ENCODE data around the gene LGR5. TPM values are rescaled to one million over a fixed set of nuclear protein-coding genes. Genes with fewer than 3 reads are reported as not detected.

The LGR5 gene
- total and polyA plus RNA-seq, 10 of the 15 experiments (the other 5 are each of a cell fraction or from before 2014, with no cell fraction given): 2.1 TPM; not detected in 9

- in situ Hi-C loops (cut with MboI) (no loop called here), intact Hi-C loops (cut with micrococcal nuclease; ENCODE audit: unreplicated experiment) (no loop called here)
- H3K9me3 ChIP-seq (replicated peaks; ENCODE audit: control insufficient read depth, insufficient read depth, low read length): no peaks in the 10 kb centered on the region
- RAD21 ChIA-PET (ENCODE audit: unreplicated experiment): no interaction called here
- WGBS (ENCODE audit: insufficient coverage, insufficient replicate concordance, low lambda C conversion rate, missing lambda C conversion rate): 4% methylated on average over 2 of the region's 2 CpGs
- H3K4me2 ChIP-seq (ENCODE audit: control insufficient read depth, insufficient read depth): no peak overlapping the region
- BruUV-seq (replicated peaks): no TSS peak
- DNase-seq (ENCODE audit: low read depth, low spot score): no peak
- TF ChIP-seq, protein P1, sequence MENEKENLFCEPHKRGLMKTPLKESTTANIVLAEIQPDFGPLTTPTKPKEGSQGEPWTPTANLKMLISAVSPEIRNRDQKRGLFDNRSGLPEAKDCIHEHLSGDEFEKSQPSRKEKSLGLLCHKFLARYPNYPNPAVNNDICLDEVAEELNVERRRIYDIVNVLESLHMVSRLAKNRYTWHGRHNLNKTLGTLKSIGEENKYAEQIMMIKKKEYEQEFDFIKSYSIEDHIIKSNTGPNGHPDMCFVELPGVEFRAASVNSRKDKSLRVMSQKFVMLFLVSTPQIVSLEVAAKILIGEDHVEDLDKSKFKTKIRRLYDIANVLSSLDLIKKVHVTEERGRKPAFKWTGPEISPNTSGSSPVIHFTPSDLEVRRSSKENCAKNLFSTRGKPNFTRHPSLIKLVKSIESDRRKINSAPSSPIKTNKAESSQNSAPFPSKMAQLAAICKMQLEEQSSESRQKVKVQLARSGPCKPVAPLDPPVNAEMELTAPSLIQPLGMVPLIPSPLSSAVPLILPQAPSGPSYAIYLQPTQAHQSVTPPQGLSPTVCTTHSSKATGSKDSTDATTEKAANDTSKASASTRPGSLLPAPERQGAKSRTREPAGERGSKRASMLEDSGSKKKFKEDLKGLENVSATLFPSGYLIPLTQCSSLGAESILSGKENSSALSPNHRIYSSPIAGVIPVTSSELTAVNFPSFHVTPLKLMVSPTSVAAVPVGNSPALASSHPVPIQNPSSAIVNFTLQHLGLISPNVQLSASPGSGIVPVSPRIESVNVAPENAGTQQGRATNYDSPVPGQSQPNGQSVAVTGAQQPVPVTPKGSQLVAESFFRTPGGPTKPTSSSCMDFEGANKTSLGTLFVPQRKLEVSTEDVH (IDR thresholded peaks at IDR 0.05; ENCODE audit: low read depth, partially characterized antibody): no peak
- TF ChIP-seq ZNF592 (IDR thresholded peaks at IDR 0.05) (no peak), NFYA (IDR thresholded peaks at IDR 0.05; ENCODE audit: borderline replicate concordance, low read depth, low read length) (no peak), CHD1 (IDR thresholded peaks at IDR 0.05; ENCODE audit: low read depth, low read length) (no peak), ATF7 (IDR thresholded peaks at IDR 0.05; ENCODE audit: low read depth) (no peak), CHD4 (IDR thresholded peaks at IDR 0.05) (no peak), POU2F2 (IDR thresholded peaks at IDR 0.05; ENCODE audit: borderline replicate concordance, low read depth, low read length) (no peak), PAX8 (IDR thresholded peaks at IDR 0.05) (no peak), NBN (IDR thresholded peaks at IDR 0.05) (no peak), SPI1 (IDR thresholded peaks at IDR 0.05; ENCODE audit: borderline replicate concordance, insufficient read depth, low read depth, low read length) (no peak), EED (IDR thresholded peaks at IDR 0.05; ENCODE audit: low read depth) (no peak)
- H3K36me3 ChIP-seq (ENCODE audit: control insufficient read depth in 2 of 2, insufficient read depth in 2 of 2, low read length in 1 of 2): no peaks in the 10 kb centered on the region
- no peak overlapping the region for H3K4me3 ChIP-seq
- no peaks in the 10 kb centered on the region for H4K20me1 ChIP-seq (ENCODE audit: control insufficient read depth, insufficient read depth)
- H3K27ac ChIP-seq (ENCODE audit: control insufficient read depth, insufficient read depth): no peak overlapping the region
- SMC1A ChIA-PET (ENCODE audit: uncharacterized antibody, unreplicated experiment): no interaction called here
- CTCF ChIA-PET: interaction anchor here (0.6 kb wide), 1 partner anchor 170 kb away, joined by 3 read pairs; no protein-coding TSS in a partner anchor
- peaks cover 0 to 2% of the 10 kb centered on the region in 2 experiments; a peak in 2 of 4 replicates for H3K27me3 ChIP-seq (replicated peaks in 1 of 2; ENCODE audit: control insufficient read depth in 2 of 2, insufficient read depth in 2 of 2, low read length in 1 of 2)
- no peak overlapping the region for H3K9ac ChIP-seq (ENCODE audit: control insufficient read depth, insufficient read depth, low read length)
- no peak for FAIRE-seq
- no peaks in the 10 kb centered on the region for H3K79me2 ChIP-seq (ENCODE audit: control insufficient read depth, insufficient read depth, low read length)
- H2AFZ ChIP-seq (ENCODE audit: control insufficient read depth, low read depth, low read length): no peak overlapping the region
- POLR2A ChIA-PET: no interaction called here
- H3K4me1 ChIP-seq (ENCODE audit: control insufficient read depth, insufficient read depth, low read length): no peaks in the 10 kb centered on the region
- no peak for ATAC-seq
Observed at GRCh38 chr12:71587012-71587411, 147.4 kb downstream of the LGR5 start.

Data from GM12878 (cell line).